SK-N-SH (cell line): ENCODE measurements around the gene TP63. TPM values are rescaled to one million over a fixed set of nuclear protein-coding genes. Genes with fewer than 3 reads are reported as not detected.
"Not testable (repeated sequence)": the region's sequence is repeated elsewhere in the genome, so short reads cannot be mapped to it uniquely, and the experiment has no call there.

ENCODE experiments used
- CTCF ChIA-PET: fragments of 300-600, 350-600 bp; formaldehyde crosslinking; extraction: SDS; loops from one replicate; lab custom pipeline; 2021; lab: Yijun Ruan, JAX
- POLR2A ChIA-PET: fragments of 350-600 bp; sonication (Branson Sonifier 250); formaldehyde crosslinking; extraction: SDS; loops from one replicate; lab custom pipeline; 2020; ENCODE audit warnings: antibody characterized with exemption, inconsistent platforms; lab: Yijun Ruan, JAX
- DNase-seq: peaks from one replicate; pipeline ENCODE4 v3.0.0; 2012
- H2AFZ ChIP-seq: fragments of 200-600 bp; sonication (generic); 2 replicates; pipeline ENCODE4 v1.8.1; 2016; ENCODE audit warnings: antibody characterized with exemption, mild to moderate bottlenecking, low read depth
- H3F3A ChIP-seq: fragments of 200-600 bp; sonication (generic); replicated peaks from 2 replicates; pipeline ENCODE3; 2016; ENCODE audit warnings: antibody characterized with exemption, mild to moderate bottlenecking; ENCODE audit not compliant: insufficient read depth
- H3K27ac ChIP-seq, 2 experiments: fragments of 200-500 bp in 1 of 2; fragments of 200-600 bp in 1 of 2; sonication (Bioruptor generic) in 1 of 2; sonication (generic), shearing (Covaris generic) in 1 of 2; 2 replicates each; pipeline versions ENCODE4 v1.5.1 to v1.6.1; 2014 to 2016; ENCODE audit warnings: low read depth in 2 of 2, inconsistent platforms in 1 of 2, low read length in 1 of 2, mild to moderate bottlenecking in 1 of 2, mixed read lengths in 1 of 2
- H3K27me3 ChIP-seq: fragments of 200-600 bp; sonication (generic), shearing (Covaris generic); 2 replicates; pipeline ENCODE4 v1.6.1; 2016; ENCODE audit warnings: mixed run types; ENCODE audit not compliant: insufficient read depth
- H3K36me3 ChIP-seq, 2 experiments: fragments of 200-500 bp in 1 of 2; fragments of 200-600 bp in 1 of 2; sonication (Bioruptor generic) in 1 of 2; sonication (generic) in 1 of 2; replicated peaks in 1 of 2; 2 replicates each; pipeline versions ENCODE3 to v1.5.1; 2014 to 2016; ENCODE audit warnings: low read length in 1 of 2, mild to moderate bottlenecking in 1 of 2; ENCODE audit not compliant: insufficient read depth in 2 of 2, control insufficient read depth in 1 of 2
- H3K4me1 ChIP-seq, 2 experiments: fragments of 200-500 bp in 1 of 2; fragments of 200-600 bp in 1 of 2; sonication (Bioruptor generic) in 1 of 2; sonication (generic), shearing (Covaris generic) in 1 of 2; 2 replicates each; pipeline versions ENCODE4 v1.5.1 to v1.6.1; 2014 to 2016; ENCODE audit warnings: low read depth in 1 of 2, low read length in 1 of 2, mixed run types in 1 of 2; ENCODE audit not compliant: insufficient read depth in 2 of 2, control insufficient read depth in 1 of 2
- H3K4me2 ChIP-seq: fragments of 200-600 bp; sonication (generic), shearing (Covaris generic); 2 replicates; pipeline ENCODE4 v1.6.1; 2017; ENCODE audit warnings: mixed run types
- H3K4me3 ChIP-seq, 2 experiments: fragments of 200-500 bp in 1 of 2; fragments of 200-600 bp in 1 of 2; sonication (Bioruptor generic) in 1 of 2; sonication (generic), shearing (Covaris generic) in 1 of 2; 2 replicates each; pipeline versions ENCODE4 v1.5.1 to v1.8.1; 2014 to 2016; ENCODE audit warnings: low read depth in 2 of 2, inconsistent platforms in 1 of 2, low read length in 1 of 2, mild to moderate bottlenecking in 1 of 2, mixed read lengths in 1 of 2, moderate library complexity in 1 of 2
- H3K79me2 ChIP-seq: fragments of 200-600 bp; sonication (generic); 2 replicates; pipeline ENCODE4 v1.8.1; 2017; ENCODE audit warnings: mild to moderate bottlenecking; ENCODE audit not compliant: insufficient read depth
- H3K9ac ChIP-seq: fragments of 200-600 bp; sonication (generic); 2 replicates; pipeline ENCODE4 v1.6.1; 2017; ENCODE audit warnings: mixed run types
- H3K9me2 ChIP-seq: fragments of 200-600 bp; sonication (generic); 2 replicates; pipeline ENCODE4 v1.6.1; 2017; ENCODE audit warnings: mixed run types
- H3K9me3 ChIP-seq: fragments of 200-600 bp; sonication (generic); 2 replicates; pipeline ENCODE4 v1.6.1; 2017; ENCODE audit warnings: mixed run types, mild to moderate bottlenecking, moderate library complexity
- H4K20me1 ChIP-seq: fragments of 200-600 bp; sonication (generic); 2 replicates; pipeline ENCODE4 v1.6.1; 2017; ENCODE audit warnings: mild to moderate bottlenecking, mixed run types; ENCODE audit not compliant: insufficient read depth
- CHD2 ChIP-seq: fragments of 150-350 bp; IDR thresholded peaks from 2 replicates; pipeline ENCODE4 v1.6.1; 2018; ENCODE audit warnings: low read length; ENCODE audit not compliant: partially characterized antibody
- FOSL2 ChIP-seq: IDR thresholded peaks from 2 replicates; pipeline ENCODE4 v1.4.0; 2012; ENCODE audit warnings: low read depth, mild to moderate bottlenecking, moderate library complexity, borderline replicate concordance
- JUND ChIP-seq: IDR thresholded peaks from 2 replicates; pipeline ENCODE4 v1.4.0; 2012
- MAX ChIP-seq: IDR thresholded peaks from 2 replicates; pipeline ENCODE4 v1.4.0; 2012; ENCODE audit warnings: low read depth
- NFIC ChIP-seq: IDR thresholded peaks from 2 replicates; pipeline ENCODE4 v1.4.0; 2012; ENCODE audit warnings: borderline replicate concordance
- NRF1 ChIP-seq: IDR thresholded peaks from 2 replicates; pipeline ENCODE4 v1.6.1; 2012; ENCODE audit warnings: low read depth, mild to moderate bottlenecking, low read length
- TCF12 ChIP-seq: IDR thresholded peaks from 2 replicates; pipeline ENCODE4 v1.4.0; 2012
- TEAD4 ChIP-seq: IDR thresholded peaks from 2 replicates; pipeline ENCODE4 v1.4.0; 2012; ENCODE audit warnings: mild to moderate bottlenecking, borderline replicate concordance; ENCODE audit not compliant: insufficient read depth
- USF2 ChIP-seq: fragments of 150-350 bp; IDR thresholded peaks from 2 replicates; pipeline ENCODE4 v1.6.1; 2017; ENCODE audit warnings: antibody characterized with exemption, low read length, low read depth, borderline replicate concordance
- WGBS: methylation state at CpG from one replicate; pipeline ENCODE4 v1.1.6; 2017; ENCODE audit warnings: low lambda C conversion rate; 5-methylcytosine and 5-hydroxymethylcytosine counted together
- polyA plus RNA-seq, 3 experiments: library from polyadenylated mRNA; depleted of rRNA; stranded (reverse); fragments of >200 nt; gene quantifications; 2 replicates each; pipeline ENCODE4 v1.2.3, GENCODE V29; 2012
- TF ChIP-seq, protein P1 (sequence below): fragments of 150-350 bp; IDR thresholded peaks from 2 replicates; pipeline ENCODE4 v1.6.1; 2016; ENCODE audit warnings: mild to moderate bottlenecking, low read depth, low read length
- TF ChIP-seq, protein P2 (sequence below): IDR thresholded peaks from 2 replicates; pipeline ENCODE4; 2012

TP63 gene
- polyA plus RNA-seq, 1 of the 3 experiments (the other 2 are of a cell fraction) = not detected

GRCh38 chr3:189664311-189664710 lies 33.1 kb downstream of the TP63 start:
- CTCF ChIA-PET = interaction anchor here (1.4 kb wide), 1 partner anchor 34 kb away, joined by 3 read pairs; no protein-coding TSS in a partner anchor
- Histone ChIP-seq H3K9me3 (no peaks in the 10 kb centered on the region), H3K4me1 (peaks cover 0 to 6% of the 10 kb centered on the region in 2 experiments; a peak in 3 of 4 replicates), H3F3A (peaks cover 11% of the 10 kb centered on the region), H3K27ac (peak overlapping the region in 1 of 2 experiments; percentile 58; a peak in 1 of 4 replicates), H4K20me1 (no peaks in the 10 kb centered on the region), H3K36me3 (no peaks in the 10 kb centered on the region), H3K4me3 (no peak overlapping the region; a peak in 1 of 4 replicates), H3K79me2 (no peaks in the 10 kb centered on the region), H3K27me3 (no peaks in the 10 kb centered on the region), H3K9ac (no peak overlapping the region), H3K4me2 (peak overlapping the region; percentile 38; the same call in 1 of the 2 replicates), H2AFZ (peak overlapping the region; percentile 67; the same call in 1 of the 2 replicates), H3K9me2 (no peaks in the 10 kb centered on the region)
- 0% methylated on average over 1 of the region's 1 CpG for WGBS
- TF ChIP-seq JUND (peak; percentile 50), NRF1 (no peak), TCF12 (peak; percentile 86), CHD2 (no peak), TEAD4 (peak; percentile 35; the same call in 1 of the 2 replicates), NFIC (no peak), MAX (0 out of 2 replicates have a peak, but pooled peaks have one; percentile 26), USF2 (no peak), FOSL2 (peak; percentile 48; the same call in 1 of the 2 replicates)
- TF ChIP-seq, protein P1, sequence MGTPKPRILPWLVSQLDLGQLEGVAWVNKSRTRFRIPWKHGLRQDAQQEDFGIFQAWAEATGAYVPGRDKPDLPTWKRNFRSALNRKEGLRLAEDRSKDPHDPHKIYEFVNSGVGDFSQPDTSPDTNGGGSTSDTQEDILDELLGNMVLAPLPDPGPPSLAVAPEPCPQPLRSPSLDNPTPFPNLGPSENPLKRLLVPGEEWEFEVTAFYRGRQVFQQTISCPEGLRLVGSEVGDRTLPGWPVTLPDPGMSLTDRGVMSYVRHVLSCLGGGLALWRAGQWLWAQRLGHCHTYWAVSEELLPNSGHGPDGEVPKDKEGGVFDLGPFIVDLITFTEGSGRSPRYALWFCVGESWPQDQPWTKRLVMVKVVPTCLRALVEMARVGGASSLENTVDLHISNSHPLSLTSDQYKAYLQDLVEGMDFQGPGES = no peak
- TF ChIP-seq, protein P2, sequence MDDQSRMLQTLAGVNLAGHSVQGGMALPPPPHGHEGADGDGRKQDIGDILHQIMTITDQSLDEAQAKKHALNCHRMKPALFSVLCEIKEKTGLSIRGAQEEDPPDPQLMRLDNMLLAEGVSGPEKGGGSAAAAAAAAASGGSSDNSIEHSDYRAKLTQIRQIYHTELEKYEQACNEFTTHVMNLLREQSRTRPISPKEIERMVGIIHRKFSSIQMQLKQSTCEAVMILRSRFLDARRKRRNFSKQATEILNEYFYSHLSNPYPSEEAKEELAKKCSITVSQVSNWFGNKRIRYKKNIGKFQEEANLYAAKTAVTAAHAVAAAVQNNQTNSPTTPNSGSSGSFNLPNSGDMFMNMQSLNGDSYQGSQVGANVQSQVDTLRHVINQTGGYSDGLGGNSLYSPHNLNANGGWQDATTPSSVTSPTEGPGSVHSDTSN = peak; percentile 58
- no peak for DNase-seq
- POLR2A ChIA-PET = no interaction called here

- H2AFZ ChIP-seq, H3K4me1 ChIP-seq, H3K27me3 ChIP-seq, H3K4me2 ChIP-seq, H3K79me2 ChIP-seq, DNase-seq, H3K9ac ChIP-seq, H4K20me1 ChIP-seq, H3K27ac ChIP-seq, POLR2A ChIA-PET, H3K36me3 ChIP-seq, CTCF ChIA-PET, H3K4me3 ChIP-seq, H3K9me3 ChIP-seq, H3F3A ChIP-seq, H3K9me2 ChIP-seq: not testable (repeated sequence)
- 11% methylated on average over 3 of the region's 3 CpGs for WGBS
Measured at GRCh38 chr3:189672346-189672745, 41.2 kb downstream of the TP63 start.
